HUES48 (cell line): Measurements from ENCODE around the gene CEBPE.
A peak's percentile ranks its signal among the peaks of the same experiment; 100 is the strongest.

Experiments
- H3K27ac ChIP-seq: one replicate; pipeline ENCODE4 v1.7.0; 2013; ENCODE audit warnings: low read depth, low read length, inconsistent platforms
- H3K27me3 ChIP-seq: 2 replicates; pipeline ENCODE4 v1.6.1; 2013; ENCODE audit warnings: mild to moderate bottlenecking, low read length; ENCODE audit not compliant: control insufficient read depth, insufficient read depth
- H3K36me3 ChIP-seq: 2 replicates; pipeline ENCODE4 v1.6.1; 2013; ENCODE audit warnings: low read length; ENCODE audit not compliant: control insufficient read depth, insufficient read depth
- H3K4me1 ChIP-seq: 2 replicates; pipeline ENCODE4 v1.6.1; 2013; ENCODE audit warnings: mild to moderate bottlenecking, low read length; ENCODE audit not compliant: control insufficient read depth, insufficient read depth
- H3K4me3 ChIP-seq: 2 replicates; pipeline ENCODE4 v1.5.1; 2013; ENCODE audit warnings: mild to moderate bottlenecking, low read depth, low read length
- H3K9ac ChIP-seq: 2 replicates; pipeline ENCODE4 v1.6.1; 2013; ENCODE audit warnings: mild to moderate bottlenecking, low read depth, low read length, moderate library complexity
- H3K9me3 ChIP-seq: 2 replicates; pipeline ENCODE4 v1.6.1; 2013; ENCODE audit warnings: low read length; ENCODE audit not compliant: control insufficient read depth, insufficient read depth

Gene CEBPE

GRCh38 chr14:23118506-23119362 is at the start of gene CEBPE:
Gene CEBPE (minus strand): TSS chr14:23119255. CDS start chr14:23119091, 164 bp downstream.
- peaks cover 30% of the 10 kb centered on the region for H3K4me1 ChIP-seq
- H3K9me3 ChIP-seq = no peaks in the 10 kb centered on the region
- no peaks in the 10 kb centered on the region for H3K36me3 ChIP-seq
- no peak within 1 kb of the TSS for H3K27ac ChIP-seq
- no peaks in the 10 kb centered on the region for H3K27me3 ChIP-seq
- H3K9ac ChIP-seq = no peak within 1 kb of the TSS
- H3K4me3 ChIP-seq = no peak within 1 kb of the TSS

- Histone ChIP-seq H3K4me3 (no peak overlapping the region), H3K9ac (no peak overlapping the region), H3K27ac (no peak overlapping the region), H3K36me3 (peaks cover 43% of the 10 kb centered on the region), H3K4me1 (no peaks in the 10 kb centered on the region), H3K27me3 (no peaks in the 10 kb centered on the region), H3K9me3 (no peaks in the 10 kb centered on the region)
Measured at GRCh38 chr14:23168246-23168645, 49.2 kb upstream of the CEBPE start.

GRCh38 chr14:23167116-23167847 is 48.2 kb upstream of the CEBPE start:
- Histone ChIP-seq H3K36me3 (peaks cover 44% of the 10 kb centered on the region), H3K9me3 (no peaks in the 10 kb centered on the region), H3K27ac (no peak overlapping the region)

GRCh38 chr14:23164949-23165348 is 45.9 kb upstream of the CEBPE start:
- H3K27ac ChIP-seq = no peak overlapping the region
- H3K9ac ChIP-seq = no peak overlapping the region
- H3K27me3 ChIP-seq = no peaks in the 10 kb centered on the region

More at GRCh38 chr14:23167116-23167847, 48.2 kb upstream of the CEBPE start:
- H3K27me3 ChIP-seq = no peaks in the 10 kb centered on the region
- H3K4me3 ChIP-seq = no peak overlapping the region
- peaks cover 8% of the 10 kb centered on the region; the same call in 1 of the 2 replicates for H3K4me1 ChIP-seq
- H3K9ac ChIP-seq = no peak overlapping the region; the same call in 1 of the 2 replicates

GRCh38 chr14:23164250-23164649 is 45.2 kb upstream of the CEBPE start:
- no peaks in the 10 kb centered on the region for H3K27me3 ChIP-seq
- H3K4me3 ChIP-seq = no peak overlapping the region
- H3K9ac ChIP-seq = no peak overlapping the region
- H3K27ac ChIP-seq = no peak overlapping the region
- peaks cover 46% of the 10 kb centered on the region for H3K36me3 ChIP-seq
- no peaks in the 10 kb centered on the region for H3K9me3 ChIP-seq
- H3K4me1 ChIP-seq = peaks cover 32% of the 10 kb centered on the region

More at GRCh38 chr14:23164949-23165348, 45.9 kb upstream of the CEBPE start:
- peaks cover 25% of the 10 kb centered on the region for H3K4me1 ChIP-seq
- H3K36me3 ChIP-seq = peaks cover 44% of the 10 kb centered on the region
- H3K9me3 ChIP-seq = no peaks in the 10 kb centered on the region
- H3K4me3 ChIP-seq = no peak overlapping the region

- no peak overlapping the region for H3K27ac ChIP-seq
- peaks cover 36% of the 10 kb centered on the region for H3K4me1 ChIP-seq
- H3K9me3 ChIP-seq = no peaks in the 10 kb centered on the region
- no peak overlapping the region for H3K9ac ChIP-seq
- H3K4me3 ChIP-seq = no peak overlapping the region
- no peaks in the 10 kb centered on the region for H3K27me3 ChIP-seq
- peaks cover 50% of the 10 kb centered on the region for H3K36me3 ChIP-seq
Measured at GRCh38 chr14:23163830-23164229, 44.8 kb upstream of the CEBPE start.

GRCh38 chr14:23162800-23163199 is 43.7 kb upstream of the CEBPE start:
- H3K4me1 ChIP-seq = peaks cover 38% of the 10 kb centered on the region
- peaks cover 56% of the 10 kb centered on the region for H3K36me3 ChIP-seq
- H3K9me3 ChIP-seq = no peaks in the 10 kb centered on the region
- H3K9ac ChIP-seq = no peak overlapping the region
- peak overlapping the region; percentile 21 for H3K27ac ChIP-seq
- H3K4me3 ChIP-seq = no peak overlapping the region
- no peaks in the 10 kb centered on the region for H3K27me3 ChIP-seq

GRCh38 chr14:23162005-23162404 is 43.0 kb upstream of the CEBPE start:
- Histone ChIP-seq H3K36me3 (peaks cover 52% of the 10 kb centered on the region), H3K4me3 (no peak overlapping the region), H3K4me1 (peaks cover 38% of the 10 kb centered on the region), H3K27me3 (no peaks in the 10 kb centered on the region), H3K9ac (no peak overlapping the region), H3K27ac (peak overlapping the region; percentile 48), H3K9me3 (no peaks in the 10 kb centered on the region)

- H3K27me3 ChIP-seq = no peaks in the 10 kb centered on the region
- H3K4me1 ChIP-seq = peaks cover 38% of the 10 kb centered on the region
- H3K9ac ChIP-seq = no peak overlapping the region
- peak overlapping the region; percentile 82 for H3K27ac ChIP-seq
- no peak overlapping the region; the same call in 1 of the 2 replicates for H3K4me3 ChIP-seq
- H3K9me3 ChIP-seq = no peaks in the 10 kb centered on the region
- peaks cover 48% of the 10 kb centered on the region for H3K36me3 ChIP-seq
Measured at GRCh38 chr14:23160924-23161522, 42.0 kb upstream of the CEBPE start.

GRCh38 chr14:23159532-23159931 is 40.5 kb upstream of the CEBPE start:
- H3K4me1 ChIP-seq = peaks cover 50% of the 10 kb centered on the region
- H3K27me3 ChIP-seq = no peaks in the 10 kb centered on the region
- H3K9me3 ChIP-seq = no peaks in the 10 kb centered on the region
- no peak overlapping the region for H3K4me3 ChIP-seq
- H3K27ac ChIP-seq = peak overlapping the region; percentile 82
- H3K9ac ChIP-seq = no peak overlapping the region
- peaks cover 33% of the 10 kb centered on the region for H3K36me3 ChIP-seq
